CD4-positive, alpha-beta T cell (primary cell): ENCODE results near the gene BLTP3A. TPM values are rescaled to one million over a fixed set of nuclear protein-coding genes. Genes with fewer than 3 reads are reported as not detected.
"Not testable (repeated sequence)": the region's sequence is repeated elsewhere in the genome, so short reads cannot be mapped to it uniquely, and the experiment has no call there.

Source experiments
- ATAC-seq: fragments of 200-7000 bp; cut with Tn5 transposase; one replicate; pipeline ENCODE4 v1.10.0; 2022; ENCODE audit warnings: mild to moderate bottlenecking; ENCODE audit not compliant: poor library complexity
- CTCF ChIA-PET: fragments of 350-600 bp; sonication (Branson Sonifier 250); formaldehyde crosslinking; loops from one replicate; lab custom pipeline; 2021; ENCODE audit warnings: antibody characterized with exemption, inconsistent platforms; lab: Charles Lee
- POLR2A ChIA-PET: fragments of 350-600 bp; sonication (Branson Sonifier 250); formaldehyde crosslinking; loops from one replicate; lab custom pipeline; 2021; ENCODE audit warnings: antibody characterized with exemption, inconsistent platforms; lab: Charles Lee
- DNase-seq, 14 experiments: peaks; one replicate each; pipeline ENCODE4 v3.0.0-alpha.2; 2013 to 2020; ENCODE audit warnings: mixed read lengths in 2 of 14
- H3K27ac ChIP-seq, 2 donors: one replicate each; pipeline versions ENCODE4 v1.5.1 to v1.7.0; 2013; ENCODE audit warnings: low read length in 2 of 2, low read depth in 1 of 2, mild to moderate bottlenecking in 1 of 2
- H3K27me3 ChIP-seq, 2 experiments: 1 replicate in 1 of 2; 2 replicates in 1 of 2; pipeline versions ENCODE4 v1.6.1 to v1.7.0; 2013; ENCODE audit warnings: low read length in 2 of 2, control low read depth in 1 of 2, mild to moderate bottlenecking in 1 of 2, moderate library complexity in 1 of 2; ENCODE audit not compliant: insufficient read depth in 2 of 2, control insufficient read depth in 1 of 2
- H3K36me3 ChIP-seq: one replicate; pipeline ENCODE4 v1.6.1; 2013; ENCODE audit warnings: low read length, control low read depth; ENCODE audit not compliant: insufficient read depth
- H3K4me1 ChIP-seq: one replicate; pipeline ENCODE4 v1.6.1; 2013; ENCODE audit warnings: low read length, control low read depth; ENCODE audit not compliant: insufficient read depth
- H3K4me3 ChIP-seq: one replicate; pipeline ENCODE4 v1.5.1; 2013; ENCODE audit warnings: mild to moderate bottlenecking, low read length, moderate library complexity
- H3K9me3 ChIP-seq, 2 experiments: 1 replicate in 1 of 2; 2 replicates in 1 of 2; pipeline versions ENCODE4 v1.6.1 to v1.7.0; 2013; ENCODE audit warnings: low read length in 2 of 2, mild to moderate bottlenecking in 2 of 2, control low read depth in 1 of 2, moderate library complexity in 1 of 2; ENCODE audit not compliant: control insufficient read depth in 1 of 2, insufficient read depth in 1 of 2
- H3K27ac Mint-ChIP-seq: one replicate; pipeline ENCODE4 v1.8.0; 2020; ENCODE audit warnings: mixed read lengths
- H3K27me3 Mint-ChIP-seq: one replicate; pipeline ENCODE4 v1.8.0; 2021; ENCODE audit warnings: mixed read lengths
- H3K36me3 Mint-ChIP-seq: one replicate; pipeline ENCODE4 v1.8.0; 2021; ENCODE audit warnings: low read depth, mixed read lengths
- H3K4me1 Mint-ChIP-seq: one replicate; pipeline ENCODE4 v1.8.0; 2021; ENCODE audit warnings: low read depth, mixed read lengths
- H3K4me3 Mint-ChIP-seq: one replicate; pipeline ENCODE4 v1.8.0; 2020; ENCODE audit warnings: mild to moderate bottlenecking, mixed read lengths
- H3K9me3 Mint-ChIP-seq: one replicate; pipeline ENCODE4 v1.8.0; 2020; ENCODE audit warnings: mixed read lengths
- intact Hi-C, 2 experiments: fragments of 100-400 bp; cut with DNase I in 1 of 2; cut with micrococcal nuclease in 1 of 2; formaldehyde crosslinking; loops; one replicate each; pipeline versions ENCODE4 v1.15.1 to v1.9.0; 2023 to 2025; cut with DNase I, micrococcal nuclease
- total RNA-seq, 174 experiments: library from RNA in 2 of 174; stranded (reverse) in 2 of 174; gene quantifications; one replicate each; pipeline ENCODE4 v1.2.3 and lab custom pipeline; 2021 to 2026
- TF ChIP-seq, protein P1 (sequence below): fragments of 200-600 bp; IDR thresholded peaks from one replicate; pipeline ENCODE4 v1.8.0; 2022; ENCODE audit warnings: antibody characterized with exemption, mild to moderate bottlenecking

BLTP3A gene
- total RNA-seq, 2 experiments from 2014 or later = 7.6 to 8.1 TPM

- peaks cover 6% of the 10 kb centered on the region for H3K36me3 ChIP-seq
- Mint-ChIP-seq H3K27me3 (no peaks in the 10 kb centered on the region), H3K4me3 (no peak overlapping the region), H3K4me1 (peaks cover 35% of the 10 kb centered on the region), H3K9me3 (no peaks in the 10 kb centered on the region), H3K27ac (no peak overlapping the region), H3K36me3 (peaks cover 13% of the 10 kb centered on the region)
- POLR2A ChIA-PET = no interaction called here
- no peak for DNase-seq
- no peaks in the 10 kb centered on the region for H3K27me3 ChIP-seq
- no peak overlapping the region for H3K4me3 ChIP-seq
- no peak overlapping the region for H3K27ac ChIP-seq
- no peak for ATAC-seq
- H3K9me3 ChIP-seq = no peaks in the 10 kb centered on the region
- CTCF ChIA-PET = no interaction called here
- TF ChIP-seq, protein P1, sequence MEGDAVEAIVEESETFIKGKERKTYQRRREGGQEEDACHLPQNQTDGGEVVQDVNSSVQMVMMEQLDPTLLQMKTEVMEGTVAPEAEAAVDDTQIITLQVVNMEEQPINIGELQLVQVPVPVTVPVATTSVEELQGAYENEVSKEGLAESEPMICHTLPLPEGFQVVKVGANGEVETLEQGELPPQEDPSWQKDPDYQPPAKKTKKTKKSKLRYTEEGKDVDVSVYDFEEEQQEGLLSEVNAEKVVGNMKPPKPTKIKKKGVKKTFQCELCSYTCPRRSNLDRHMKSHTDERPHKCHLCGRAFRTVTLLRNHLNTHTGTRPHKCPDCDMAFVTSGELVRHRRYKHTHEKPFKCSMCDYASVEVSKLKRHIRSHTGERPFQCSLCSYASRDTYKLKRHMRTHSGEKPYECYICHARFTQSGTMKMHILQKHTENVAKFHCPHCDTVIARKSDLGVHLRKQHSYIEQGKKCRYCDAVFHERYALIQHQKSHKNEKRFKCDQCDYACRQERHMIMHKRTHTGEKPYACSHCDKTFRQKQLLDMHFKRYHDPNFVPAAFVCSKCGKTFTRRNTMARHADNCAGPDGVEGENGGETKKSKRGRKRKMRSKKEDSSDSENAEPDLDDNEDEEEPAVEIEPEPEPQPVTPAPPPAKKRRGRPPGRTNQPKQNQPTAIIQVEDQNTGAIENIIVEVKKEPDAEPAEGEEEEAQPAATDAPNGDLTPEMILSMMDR = no peak
- intact Hi-C loops = no loop called here
- H3K4me1 ChIP-seq = no peaks in the 10 kb centered on the region
Observed at GRCh38 chr6:34817446-34817845, 25.6 kb downstream of the BLTP3A start.

- H3K27me3 ChIP-seq, H3K9me3 ChIP-seq, H3K27ac ChIP-seq, ATAC-seq, H3K9me3 Mint-ChIP-seq, H3K4me3 ChIP-seq, H3K27ac Mint-ChIP-seq, H3K27me3 Mint-ChIP-seq, H3K4me1 ChIP-seq, intact Hi-C loops, H3K4me3 Mint-ChIP-seq, CTCF ChIA-PET, POLR2A ChIA-PET: not testable (repeated sequence)
- DNase-seq = peak in 1 of 14 experiments; percentile 4
- peaks cover 18% of the 10 kb centered on the region for H3K36me3 ChIP-seq
- H3K36me3 Mint-ChIP-seq = peaks cover 29% of the 10 kb centered on the region
- H3K4me1 Mint-ChIP-seq = peaks cover 28% of the 10 kb centered on the region
Observed at GRCh38 chr6:34818872-34819570, 27.1 kb downstream of the BLTP3A start.

DNA sequence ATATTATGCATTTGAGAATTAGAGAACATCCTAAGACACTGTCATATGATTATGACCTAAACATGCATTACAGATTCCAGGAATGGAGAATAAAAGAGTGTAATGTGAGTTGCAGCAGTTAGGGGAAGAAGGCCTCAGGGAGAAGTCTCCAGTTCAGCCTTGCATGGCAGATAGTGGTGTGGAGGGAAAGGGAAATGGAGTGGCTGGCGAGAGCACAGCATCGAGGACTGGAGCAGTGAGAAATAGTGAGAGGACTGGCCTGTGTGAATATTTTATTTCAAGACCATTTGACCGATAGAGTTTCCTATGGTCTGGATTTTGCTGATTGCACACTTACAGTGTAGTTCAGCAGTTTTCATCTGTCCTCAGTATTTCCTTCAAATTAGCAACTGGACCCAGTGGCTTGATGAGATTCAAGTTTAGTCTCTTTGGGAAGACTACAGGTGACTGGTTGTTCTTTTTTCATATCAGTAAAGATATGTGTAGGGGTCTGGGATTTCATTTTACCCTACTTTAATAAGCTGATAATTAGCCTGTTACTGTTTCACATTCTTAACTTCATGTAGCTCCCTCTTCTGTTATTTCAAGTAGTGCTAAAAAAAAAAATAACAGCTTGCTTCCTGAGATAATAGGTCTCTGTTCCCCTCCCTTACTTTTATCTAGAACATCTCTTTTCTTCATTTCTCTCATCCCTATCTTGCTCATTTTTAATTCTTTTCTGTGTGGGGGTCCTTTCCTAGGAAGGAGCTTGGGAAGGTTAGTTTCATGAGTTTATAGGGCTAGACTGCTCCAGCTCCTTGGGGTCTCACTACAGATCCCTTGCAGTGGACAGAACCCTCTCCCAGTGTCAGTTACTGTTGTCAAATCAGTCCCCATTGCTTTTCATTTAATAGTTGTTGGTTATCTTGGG lies 27.9 kb downstream of the BLTP3A start:
- Histone ChIP-seq H3K27me3 (no peaks in the 10 kb centered on the region), H3K4me3 (no peak overlapping the region), H3K27ac (no peak overlapping the region), H3K9me3 (no peaks in the 10 kb centered on the region), H3K36me3 (peaks cover 20% of the 10 kb centered on the region), H3K4me1 (no peaks in the 10 kb centered on the region)
- H3K36me3 Mint-ChIP-seq = peaks cover 32% of the 10 kb centered on the region
- H3K4me1 Mint-ChIP-seq = peaks cover 23% of the 10 kb centered on the region
- H3K27ac Mint-ChIP-seq = no peak overlapping the region
- DNase-seq (no peak), ATAC-seq (no peak)
- H3K4me3 Mint-ChIP-seq = no peak overlapping the region
- no peaks in the 10 kb centered on the region for H3K27me3 Mint-ChIP-seq
- ChIA-PET POLR2A (no interaction called here), CTCF (interaction anchor here (1.0 kb wide), 1 partner anchor 28 kb away, joined by 3 read pairs; the partner anchor contains the start of gene BLTP3A)
- TF ChIP-seq, protein P1 = no peak
- intact Hi-C loops = no loop called here
- H3K9me3 Mint-ChIP-seq = no peaks in the 10 kb centered on the region
